ENCODE measurements around the gene FAM171A2.
"Not testable (repeated sequence)": the region's sequence is repeated elsewhere in the genome, so short reads cannot be mapped to it uniquely, and the experiment has no call there.

The FAM171A2 gene

GRCh38 chr17:44359458-44360143 is 4.1 kb downstream of the FAM171A2 start:
- no peak for DNase-seq

- DNase-seq, result no peak
Measured at GRCh38 chr17:44359006-44359405, 4.6 kb downstream of the FAM171A2 start.

DNA sequence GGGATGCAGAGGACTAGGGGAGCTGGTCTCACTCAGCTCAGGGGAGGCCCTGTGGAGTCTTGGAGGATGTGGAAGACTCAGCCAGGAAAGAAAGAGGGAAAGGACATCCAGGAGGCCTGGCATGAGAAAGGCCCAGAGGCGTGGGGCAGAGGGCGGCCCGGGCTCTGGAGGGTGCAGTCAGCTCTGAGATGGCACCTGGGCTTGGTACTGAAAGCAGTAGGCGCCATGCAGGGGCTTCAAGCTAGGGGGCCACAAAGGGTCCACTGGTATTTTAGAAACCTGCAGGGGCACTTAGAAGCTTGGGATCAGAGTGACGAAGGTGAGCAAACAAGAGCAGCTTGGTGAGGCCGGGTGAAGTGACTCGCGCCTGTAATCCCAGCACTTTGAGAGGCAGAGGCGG is 5.6 kb downstream of the FAM171A2 start:
- DNase-seq, result no peak

DNA sequence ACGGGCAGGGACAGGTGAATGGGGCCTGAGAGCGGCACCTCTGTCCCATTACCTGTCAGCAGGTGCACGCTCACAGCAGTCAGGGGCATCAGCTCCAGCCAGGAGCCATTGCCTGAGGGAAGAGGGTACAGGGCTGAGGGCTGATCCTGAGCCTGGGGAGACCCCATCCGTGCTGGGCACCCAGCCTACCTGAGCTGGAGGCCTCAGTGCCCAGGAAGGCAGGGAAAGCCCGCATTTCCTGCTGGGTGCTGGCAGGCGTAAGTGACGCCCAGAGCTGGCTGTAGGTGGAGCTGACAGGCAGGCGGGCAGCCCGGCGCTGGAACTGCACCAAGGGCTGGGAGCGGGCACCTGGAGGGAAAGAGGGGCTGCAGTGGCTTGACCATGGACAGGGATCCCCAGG is 7.4 kb downstream of the FAM171A2 start:
- DNase-seq, result no peak

DNA sequence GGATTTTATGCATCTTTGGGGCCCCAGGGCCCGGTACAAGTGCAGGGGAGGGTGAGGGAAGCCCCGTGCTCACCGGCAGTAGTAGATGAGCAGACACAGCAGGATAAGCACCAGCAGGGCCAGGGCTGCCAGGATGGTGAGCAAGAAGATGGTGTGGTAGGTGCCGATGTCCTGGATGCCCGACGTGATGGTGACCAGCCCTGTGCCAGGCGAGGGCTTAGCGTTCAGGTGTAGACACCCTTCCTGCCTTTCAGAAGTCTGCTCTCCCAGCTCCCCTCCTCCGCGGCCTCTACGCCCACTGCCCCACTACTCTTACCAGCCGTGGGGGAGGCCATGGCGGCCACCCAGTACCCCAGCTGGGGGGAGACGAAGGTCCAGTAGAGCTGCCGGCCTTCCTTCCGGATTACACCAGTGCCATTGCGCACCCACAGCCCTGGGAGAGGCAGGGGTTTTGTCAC is 8.0 kb downstream of the FAM171A2 start:
- DNase-seq, result no peak

DNA sequence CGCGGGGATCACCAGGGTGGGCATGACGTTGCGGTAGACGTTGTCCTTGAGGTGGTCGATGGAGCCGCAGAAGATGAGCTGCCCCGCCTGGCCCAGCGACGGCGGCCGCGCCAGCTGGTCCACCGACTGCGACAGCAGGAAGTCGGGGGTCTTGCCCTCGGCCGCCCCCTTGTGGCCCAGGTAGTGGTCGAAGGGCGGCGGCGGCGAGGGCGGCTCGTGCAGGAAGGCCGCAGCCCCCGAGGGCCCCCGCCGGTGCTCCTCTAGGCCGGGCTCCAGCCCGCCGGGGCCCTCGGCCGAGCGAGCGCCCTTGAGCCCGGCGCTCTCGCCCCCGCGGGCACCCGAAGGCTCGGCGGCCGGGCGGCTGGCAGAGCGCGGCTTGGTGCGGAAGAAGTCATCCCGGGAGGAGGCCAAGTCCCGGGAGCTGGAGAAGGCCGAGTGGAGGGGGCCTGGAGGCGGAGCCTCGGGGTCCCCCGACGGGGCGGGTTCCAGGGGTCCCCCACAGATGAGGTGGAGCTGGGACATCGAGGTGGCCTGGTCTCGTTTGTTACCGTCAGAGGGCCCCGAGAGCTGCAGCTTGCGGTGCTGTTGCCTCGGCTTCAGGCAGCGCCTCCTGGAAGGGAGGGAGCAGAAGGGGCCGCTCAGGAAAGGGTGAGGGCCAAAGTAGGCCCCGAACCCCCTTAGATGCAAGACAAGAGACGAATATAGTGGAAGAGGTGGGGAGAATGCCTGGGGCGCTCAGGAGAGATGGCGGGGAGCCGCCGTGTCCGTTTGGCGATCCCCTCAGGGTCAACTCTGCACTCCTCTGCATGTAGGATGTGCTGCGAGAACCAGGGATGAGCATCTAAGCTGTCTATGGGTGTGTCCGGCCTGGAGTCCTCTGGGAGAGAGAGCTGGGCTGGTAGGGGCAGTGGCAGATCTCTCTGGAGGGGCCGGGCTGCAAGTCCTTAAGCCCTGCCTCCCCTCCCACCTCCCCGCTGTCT is 8.8 kb downstream of the FAM171A2 start:
- peak; percentile 55 for DNase-seq

DNA sequence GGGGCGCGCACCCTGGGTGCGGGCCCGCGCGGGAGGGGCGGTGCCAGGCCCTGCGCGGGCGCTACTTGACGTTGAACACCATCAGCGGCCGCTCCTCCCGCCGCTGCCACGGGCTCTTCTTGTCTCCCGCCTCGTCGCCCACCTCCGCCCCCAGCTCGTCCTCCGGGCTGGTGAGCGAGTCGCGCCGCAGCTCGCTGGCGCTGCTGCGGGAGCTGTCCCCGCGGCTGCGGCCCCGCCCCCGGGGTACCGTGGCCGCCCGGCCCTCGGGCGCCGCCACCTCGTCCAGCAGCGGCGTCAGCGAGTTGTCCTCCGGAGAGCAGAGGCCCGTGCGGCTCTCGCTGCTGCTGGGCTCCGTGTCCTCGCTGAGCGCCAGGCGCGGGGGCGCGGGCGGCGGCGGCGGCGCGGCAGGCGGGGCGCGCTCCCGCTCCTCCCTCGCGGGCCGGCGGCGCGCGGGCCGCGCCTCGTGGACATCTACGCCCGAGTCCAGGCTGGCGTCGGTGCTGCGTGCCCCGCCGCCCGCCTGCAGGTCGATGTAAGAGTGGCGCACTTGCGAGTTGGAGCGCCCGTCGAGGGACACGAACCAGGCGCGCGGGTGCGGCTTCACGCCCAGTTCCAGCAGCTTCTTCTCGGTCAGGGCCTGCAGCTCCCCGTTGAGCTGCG is 9.9 kb downstream of the FAM171A2 start:
- DNase-seq, result peak; percentile 15

DNA sequence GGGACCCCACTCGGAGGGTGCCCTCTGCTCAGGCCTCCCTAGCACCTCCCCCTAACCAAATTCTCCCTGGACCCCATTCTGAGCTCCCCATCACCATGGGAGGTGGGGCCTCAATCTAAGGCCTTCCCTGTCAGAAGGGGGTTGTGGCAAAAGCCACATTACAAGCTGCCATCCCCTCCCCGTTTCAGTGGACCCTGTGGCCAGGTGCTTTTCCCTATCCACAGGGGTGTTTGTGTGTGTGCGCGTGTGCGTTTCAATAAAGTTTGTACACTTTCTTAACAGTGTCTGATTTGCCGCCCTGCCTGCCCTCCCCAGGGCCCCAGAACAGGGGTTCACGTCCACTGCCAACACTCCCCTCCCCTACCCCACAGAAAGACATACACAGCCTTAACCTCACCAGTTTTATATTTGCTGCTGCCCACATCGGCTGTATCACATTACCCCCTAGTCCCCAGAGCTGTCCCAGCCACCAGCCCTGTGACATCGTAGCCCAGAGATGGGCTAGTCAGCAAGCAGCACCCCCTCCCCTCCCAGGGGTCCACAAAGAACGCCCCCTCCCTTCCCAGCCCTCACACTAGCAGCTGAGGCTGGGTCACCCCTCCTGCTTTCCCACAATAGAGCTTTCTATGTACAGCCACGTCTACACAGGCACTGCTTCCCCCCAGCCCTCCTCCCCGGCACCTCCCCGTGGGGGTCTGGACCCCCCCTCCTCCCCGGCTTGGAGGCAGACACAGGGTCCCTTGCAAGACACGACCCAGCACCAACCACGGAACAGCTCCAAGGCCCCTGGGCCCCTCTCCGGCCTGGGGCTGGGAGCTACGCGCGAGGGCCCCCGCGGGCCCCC is 10.6 kb downstream of the FAM171A2 start:
- no peak for DNase-seq

- no peak for DNase-seq
Measured at GRCh38 chr17:44351961-44352827, 11.5 kb downstream of the FAM171A2 start.

GRCh38 chr17:44351464-44351863 is 12.2 kb downstream of the FAM171A2 start:
- no peak for DNase-seq

GRCh38 chr17:44350733-44351226 is 12.9 kb downstream of the FAM171A2 start:
- peak; percentile 75 for DNase-seq

DNA sequence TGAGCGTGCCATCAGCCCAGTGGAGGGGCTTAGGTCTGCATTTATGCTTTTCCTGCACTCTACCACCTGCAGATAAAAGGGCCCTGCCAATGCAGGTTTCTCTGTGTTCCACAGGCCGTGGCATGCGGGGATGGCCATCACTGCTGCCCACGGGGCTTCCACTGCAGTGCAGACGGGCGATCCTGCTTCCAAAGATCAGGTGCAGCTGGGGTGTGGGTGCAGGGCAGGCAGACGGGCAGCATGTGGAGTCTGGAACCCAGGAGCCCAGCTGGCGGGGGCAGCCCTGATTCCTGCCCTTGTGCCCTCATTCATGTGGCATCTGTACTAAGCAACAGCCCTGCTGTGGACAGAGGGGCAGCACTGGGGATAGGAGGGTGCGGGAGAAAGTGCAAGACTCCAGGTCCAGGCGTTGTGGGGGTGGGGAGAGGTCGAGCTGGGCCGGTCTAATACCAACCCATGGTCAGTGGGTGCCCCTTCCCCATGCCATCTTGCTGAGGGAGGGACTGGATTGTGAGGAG is 14.0 kb downstream of the FAM171A2 start:
- no peak for DNase-seq

GRCh38 chr17:44348988-44349364 is 14.7 kb downstream of the FAM171A2 start:
- DNase-seq, result no peak

DNA sequence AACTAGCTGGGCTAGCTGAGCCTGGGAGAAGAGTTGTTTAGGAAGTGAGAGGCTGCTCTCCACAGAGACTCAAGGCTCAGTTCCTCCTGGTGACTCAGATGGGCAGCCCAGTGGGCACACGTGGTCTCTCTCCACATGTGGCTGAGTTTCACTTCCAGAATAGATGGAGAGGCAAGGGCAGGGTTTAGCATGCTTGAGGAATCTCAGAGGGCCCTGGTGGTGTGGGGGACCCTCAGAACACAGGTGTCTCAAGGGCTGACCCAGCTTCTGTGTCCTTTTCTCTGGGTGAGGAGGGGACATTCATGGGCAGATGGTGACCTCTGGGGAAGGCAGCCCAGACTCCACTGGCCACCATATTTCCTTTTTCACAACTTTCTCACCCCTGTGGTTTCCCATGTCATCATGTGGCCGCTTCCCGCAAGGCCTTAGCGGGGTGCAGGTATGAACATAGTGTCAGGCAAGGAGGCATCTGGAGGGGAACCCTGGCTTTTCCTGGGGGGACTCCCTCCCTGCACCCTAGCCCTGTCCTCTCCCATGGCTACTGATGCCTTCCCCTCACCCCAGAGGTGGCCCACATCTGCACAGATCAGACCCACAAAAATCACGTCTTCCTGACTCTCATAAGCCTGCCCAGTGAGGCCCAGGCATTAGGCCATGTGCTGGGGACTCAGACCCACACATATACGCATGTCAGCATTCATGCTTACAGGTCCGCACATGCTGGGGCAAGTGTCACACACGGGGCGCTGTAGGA is 15.2 kb downstream of the FAM171A2 start:
- DNase-seq, result peak; percentile 74

DNA sequence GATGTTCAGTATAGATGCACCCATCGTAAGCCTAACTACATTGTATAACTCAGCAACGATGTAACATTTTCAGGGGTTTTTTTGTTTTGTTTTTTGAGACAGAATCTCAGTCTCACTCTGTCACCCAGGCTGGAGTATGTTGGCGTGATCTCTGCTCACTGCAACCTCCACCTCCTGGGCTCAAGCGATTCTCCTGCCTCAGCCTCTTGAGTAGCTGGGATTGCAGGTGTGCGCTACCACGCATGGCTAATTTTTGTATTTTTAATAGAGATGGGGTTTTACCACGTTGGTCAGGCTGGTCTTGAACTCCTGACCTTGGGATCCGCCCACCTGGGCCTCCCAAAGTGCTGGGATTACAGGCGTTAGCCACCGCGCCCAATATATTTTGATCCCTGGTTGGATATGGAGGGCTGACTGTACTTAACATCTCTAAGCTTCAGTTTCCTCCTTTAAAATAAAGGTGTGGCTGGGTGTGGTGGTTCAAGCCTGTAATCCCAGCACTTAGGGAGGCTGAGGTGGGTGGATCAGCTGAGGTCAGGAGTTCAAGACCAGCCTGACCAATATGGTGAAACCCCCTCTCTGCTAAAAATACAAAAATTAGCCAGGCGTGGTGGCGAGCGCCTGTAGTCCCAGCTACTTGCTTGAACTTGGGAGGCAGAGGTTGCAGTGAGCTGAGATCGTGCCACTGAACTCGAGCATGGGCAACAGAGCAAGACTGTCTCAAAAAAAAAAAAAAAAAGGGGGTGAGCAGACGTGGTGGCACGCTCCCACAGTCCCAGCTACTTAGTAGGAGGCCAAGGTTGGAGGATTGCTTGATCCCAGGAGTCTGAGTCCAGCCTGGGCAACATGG is 16.2 kb downstream of the FAM171A2 start:
- DNase-seq, result not testable (repeated sequence)

- no peak for DNase-seq
Measured at GRCh38 chr17:44346064-44346844, 17.4 kb downstream of the FAM171A2 start.

DNA sequence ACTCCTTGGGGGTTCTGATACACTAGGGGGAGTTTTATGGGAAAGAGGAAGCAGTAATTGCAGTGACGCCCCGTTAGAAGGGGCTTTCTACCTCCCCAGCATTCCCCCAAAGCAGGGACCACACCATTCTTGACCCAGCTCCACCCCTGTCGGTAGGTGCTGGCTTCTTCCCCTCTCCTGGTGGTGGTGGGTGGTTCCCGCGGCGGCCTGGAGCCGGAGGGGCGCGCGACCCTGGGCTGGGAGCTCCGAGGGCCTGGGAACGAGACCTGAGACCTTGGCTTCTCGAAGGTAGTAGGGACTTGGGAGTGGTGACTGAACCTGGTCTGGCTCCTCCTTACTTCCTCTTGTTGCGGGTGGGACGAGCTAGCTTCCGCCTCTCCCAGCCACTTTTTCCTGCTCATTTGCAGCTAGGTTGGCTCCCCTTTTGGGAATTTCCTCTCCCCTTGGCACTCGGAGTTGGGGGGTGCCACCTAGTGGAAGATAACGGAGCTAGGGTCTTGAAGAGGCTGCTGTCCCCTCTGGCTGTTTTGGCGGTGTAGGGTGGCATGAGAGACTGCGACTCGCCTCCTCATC is 18.1 kb downstream of the FAM171A2 start:
- DNase-seq, result peak; percentile 54

- peak; percentile 86 for DNase-seq
Measured at GRCh38 chr17:44344939-44345453, 18.7 kb downstream of the FAM171A2 start, which contains the start of gene GRN. TSS of gene GRN (plus strand) at chr17:44345302. CDS start at chr17:44349165, 3,863 bp downstream.
